HepG2 (cell line): Measurements from ENCODE around the gene TMEM225B. TPM values are rescaled to one million over a fixed set of nuclear protein-coding genes. Genes with fewer than 3 reads are reported as not detected.

Experiments used
- BRCA1 ChIP-seq: sonication (generic); formaldehyde crosslinking; IDR thresholded peaks from 2 replicates; pipeline ENCODE4 v1.4.0; 2020; ENCODE audit warnings: missing genetic modification reagents
- ESRRA ChIP-seq: sonication (generic); formaldehyde crosslinking; IDR thresholded peaks from 2 replicates; pipeline ENCODE4 v1.5.1; 2020; ENCODE audit warnings: mild to moderate bottlenecking, low read depth, missing genetic modification reagents
- ETV6 ChIP-seq: sonication (generic); formaldehyde crosslinking; conservative IDR thresholded peaks from 2 replicates; pipeline ENCODE4 v1.4.0; 2020; ENCODE audit warnings: missing genetic modification reagents
- FOXM1 ChIP-seq: sonication (generic); formaldehyde crosslinking; IDR thresholded peaks from 2 replicates; pipeline ENCODE4 v1.5.0; 2020; ENCODE audit warnings: missing genetic modification reagents
- HNF4A ChIP-seq: sonication (generic); formaldehyde crosslinking; IDR thresholded peaks from 2 replicates; pipeline ENCODE4 v1.4.0; 2020; ENCODE audit warnings: missing genetic modification reagents
- MTF1 ChIP-seq: sonication (generic); formaldehyde crosslinking; IDR thresholded peaks from 2 replicates; pipeline ENCODE4 v1.5.0; 2020; ENCODE audit warnings: missing genetic modification reagents
- PLRG1 ChIP-seq: fragments of 450-650 bp; conservative IDR thresholded peaks from 2 replicates; pipeline ENCODE4 v1.6.1; 2016
- POLR2A ChIP-seq, 2 experiments: IDR thresholded peaks; 2 replicates each; pipeline ENCODE4 v1.6.1; 2011; ENCODE audit warnings: low read depth in 2 of 2, low read length in 2 of 2, mild to moderate bottlenecking in 1 of 2, moderate library complexity in 1 of 2; ENCODE audit not compliant: insufficient read depth in 1 of 2
- RFX5 ChIP-seq: IDR thresholded peaks from 2 replicates; pipeline ENCODE4 v1.6.1; 2011; ENCODE audit warnings: low read depth, low read length, improper control_type of control experiment
- ZNF230 ChIP-seq: sonication (generic); formaldehyde crosslinking; IDR thresholded peaks from 2 replicates; pipeline ENCODE4 v1.4.0; 2020; ENCODE audit warnings: mild to moderate bottlenecking, missing genetic modification reagents
- ZNF788 ChIP-seq: sonication (generic); formaldehyde crosslinking; IDR thresholded peaks from 2 replicates; pipeline ENCODE4 v1.5.0; 2020; ENCODE audit warnings: mild to moderate bottlenecking, missing genetic modification reagents, borderline replicate concordance
- polyA plus RNA-seq, 8 experiments: library from polyadenylated mRNA; depleted of rRNA in 3 of 8; stranded (reverse) in 7 of 8; unstranded in 1 of 8; fragments of >200 nt; fragmentation: Illumina TruSeq in 4 of 8; extraction: Trizol in 4 of 8; gene quantifications; 2 replicates each; pipeline versions ENCODE4 v1.2.1 to v1.2.3, GENCODE V29; 2011 to 2016; ENCODE audit warnings: low read depth in 4 of 8, missing spikeins in 1 of 8, mixed read lengths in 1 of 8; ENCODE audit not compliant: insufficient read depth in 1 of 8
- total RNA-seq, 5 experiments: library from RNA; depleted of rRNA; stranded (reverse); fragments of >200 nt; fragmentation: Illumina TruSeq; extraction: Trizol; gene quantifications; 2 replicates each; pipeline ENCODE4 v1.2.3, GENCODE V29; 2016; ENCODE audit warnings: low read depth in 1 of 5
- TF ChIP-seq, protein P1 (sequence below): sonication (generic); formaldehyde crosslinking; IDR thresholded peaks from 2 replicates; pipeline ENCODE4 v1.5.0; 2020; ENCODE audit warnings: missing genetic modification reagents
- TF ChIP-seq, protein P2 (sequence below): sonication (generic); formaldehyde crosslinking; IDR thresholded peaks from 2 replicates; pipeline ENCODE4 v1.5.0; 2020; ENCODE audit warnings: mild to moderate bottlenecking, missing genetic modification reagents
- TF ChIP-seq, protein P3 (sequence below): IDR thresholded peaks from 2 replicates; pipeline ENCODE4 v1.4.0; 2020; ENCODE audit warnings: mild to moderate bottlenecking, missing genetic modification reagents
- TF ChIP-seq, protein P4 (sequence below): sonication (generic); formaldehyde crosslinking; IDR thresholded peaks from 2 replicates; pipeline ENCODE4 v1.8.1; 2023; ENCODE audit warnings: mild to moderate bottlenecking, missing genetic modification reagents
- TF ChIP-seq, protein P5 (sequence below): sonication (generic); formaldehyde crosslinking; IDR thresholded peaks from 2 replicates; pipeline ENCODE4 v1.4.0; 2020; ENCODE audit warnings: missing genetic modification reagents
- TF ChIP-seq, protein P6 (sequence below): sonication (generic); formaldehyde crosslinking; IDR thresholded peaks from 2 replicates; pipeline ENCODE4 v1.4.0; 2020; ENCODE audit warnings: missing genetic modification reagents

TMEM225B gene
- total and polyA plus RNA-seq, 2 of the 13 experiments (the other 11 are each of a cell fraction or from before 2014, with no cell fraction given), result 0.78 to 0.95 TPM

DNA sequence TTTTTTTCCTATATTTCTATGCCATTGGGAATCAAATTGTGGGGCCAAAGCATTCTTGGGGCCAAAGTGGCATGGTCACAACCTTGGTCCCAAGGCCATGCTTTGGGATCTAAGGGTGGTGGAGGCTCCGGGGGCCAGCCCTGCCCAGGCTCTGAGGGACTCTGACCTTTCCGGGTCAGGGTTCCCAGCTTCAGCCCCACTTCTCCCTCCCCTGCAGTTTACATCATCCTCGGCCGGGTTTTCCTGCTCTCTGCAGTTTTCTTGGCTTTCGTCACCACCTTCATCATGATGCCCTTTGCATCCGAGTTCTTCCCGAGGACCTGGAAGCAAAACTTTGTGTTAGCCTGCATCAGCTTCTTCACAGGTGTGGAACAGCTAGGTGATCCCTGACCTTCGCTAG, 8.5 kb downstream of the TMEM225B start (continued):
- TF ChIP-seq, protein P1, sequence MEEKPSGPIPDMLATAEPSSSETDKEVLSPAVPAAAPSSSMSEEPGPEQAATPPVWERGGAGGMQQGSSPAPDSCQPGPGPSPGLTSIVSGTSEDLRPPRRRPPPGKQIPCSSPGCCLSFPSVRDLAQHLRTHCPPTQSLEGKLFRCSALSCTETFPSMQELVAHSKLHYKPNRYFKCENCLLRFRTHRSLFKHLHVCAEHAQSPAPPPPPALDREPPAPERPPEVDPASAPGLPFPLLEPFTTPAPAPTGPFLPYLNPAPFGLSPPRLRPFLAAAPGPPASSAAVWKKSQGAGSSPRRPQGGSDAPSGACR (CRISPR knock-in tag), result no peak
- TF ChIP-seq, protein P2, sequence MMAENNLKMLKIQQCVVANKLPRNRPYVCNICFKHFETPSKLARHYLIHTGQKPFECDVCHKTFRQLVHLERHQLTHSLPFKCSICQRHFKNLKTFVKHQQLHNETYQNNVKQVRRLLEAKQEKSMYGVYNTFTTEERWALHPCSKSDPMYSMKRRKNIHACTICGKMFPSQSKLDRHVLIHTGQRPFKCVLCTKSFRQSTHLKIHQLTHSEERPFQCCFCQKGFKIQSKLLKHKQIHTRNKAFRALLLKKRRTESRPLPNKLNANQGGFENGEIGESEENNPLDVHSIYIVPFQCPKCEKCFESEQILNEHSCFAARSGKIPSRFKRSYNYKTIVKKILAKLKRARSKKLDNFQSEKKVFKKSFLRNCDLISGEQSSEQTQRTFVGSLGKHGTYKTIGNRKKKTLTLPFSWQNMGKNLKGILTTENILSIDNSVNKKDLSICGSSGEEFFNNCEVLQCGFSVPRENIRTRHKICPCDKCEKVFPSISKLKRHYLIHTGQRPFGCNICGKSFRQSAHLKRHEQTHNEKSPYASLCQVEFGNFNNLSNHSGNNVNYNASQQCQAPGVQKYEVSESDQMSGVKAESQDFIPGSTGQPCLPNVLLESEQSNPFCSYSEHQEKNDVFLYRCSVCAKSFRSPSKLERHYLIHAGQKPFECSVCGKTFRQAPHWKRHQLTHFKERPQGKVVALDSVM (CRISPR knock-in tag), result no peak
- TF ChIP-seq ESRRA (CRISPR knock-in tag), result no peak
- TF ChIP-seq, protein P3, sequence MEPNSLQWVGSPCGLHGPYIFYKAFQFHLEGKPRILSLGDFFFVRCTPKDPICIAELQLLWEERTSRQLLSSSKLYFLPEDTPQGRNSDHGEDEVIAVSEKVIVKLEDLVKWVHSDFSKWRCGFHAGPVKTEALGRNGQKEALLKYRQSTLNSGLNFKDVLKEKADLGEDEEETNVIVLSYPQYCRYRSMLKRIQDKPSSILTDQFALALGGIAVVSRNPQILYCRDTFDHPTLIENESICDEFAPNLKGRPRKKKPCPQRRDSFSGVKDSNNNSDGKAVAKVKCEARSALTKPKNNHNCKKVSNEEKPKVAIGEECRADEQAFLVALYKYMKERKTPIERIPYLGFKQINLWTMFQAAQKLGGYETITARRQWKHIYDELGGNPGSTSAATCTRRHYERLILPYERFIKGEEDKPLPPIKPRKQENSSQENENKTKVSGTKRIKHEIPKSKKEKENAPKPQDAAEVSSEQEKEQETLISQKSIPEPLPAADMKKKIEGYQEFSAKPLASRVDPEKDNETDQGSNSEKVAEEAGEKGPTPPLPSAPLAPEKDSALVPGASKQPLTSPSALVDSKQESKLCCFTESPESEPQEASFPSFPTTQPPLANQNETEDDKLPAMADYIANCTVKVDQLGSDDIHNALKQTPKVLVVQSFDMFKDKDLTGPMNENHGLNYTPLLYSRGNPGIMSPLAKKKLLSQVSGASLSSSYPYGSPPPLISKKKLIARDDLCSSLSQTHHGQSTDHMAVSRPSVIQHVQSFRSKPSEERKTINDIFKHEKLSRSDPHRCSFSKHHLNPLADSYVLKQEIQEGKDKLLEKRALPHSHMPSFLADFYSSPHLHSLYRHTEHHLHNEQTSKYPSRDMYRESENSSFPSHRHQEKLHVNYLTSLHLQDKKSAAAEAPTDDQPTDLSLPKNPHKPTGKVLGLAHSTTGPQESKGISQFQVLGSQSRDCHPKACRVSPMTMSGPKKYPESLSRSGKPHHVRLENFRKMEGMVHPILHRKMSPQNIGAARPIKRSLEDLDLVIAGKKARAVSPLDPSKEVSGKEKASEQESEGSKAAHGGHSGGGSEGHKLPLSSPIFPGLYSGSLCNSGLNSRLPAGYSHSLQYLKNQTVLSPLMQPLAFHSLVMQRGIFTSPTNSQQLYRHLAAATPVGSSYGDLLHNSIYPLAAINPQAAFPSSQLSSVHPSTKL, result peak; percentile 46
- TF ChIP-seq, protein P4, sequence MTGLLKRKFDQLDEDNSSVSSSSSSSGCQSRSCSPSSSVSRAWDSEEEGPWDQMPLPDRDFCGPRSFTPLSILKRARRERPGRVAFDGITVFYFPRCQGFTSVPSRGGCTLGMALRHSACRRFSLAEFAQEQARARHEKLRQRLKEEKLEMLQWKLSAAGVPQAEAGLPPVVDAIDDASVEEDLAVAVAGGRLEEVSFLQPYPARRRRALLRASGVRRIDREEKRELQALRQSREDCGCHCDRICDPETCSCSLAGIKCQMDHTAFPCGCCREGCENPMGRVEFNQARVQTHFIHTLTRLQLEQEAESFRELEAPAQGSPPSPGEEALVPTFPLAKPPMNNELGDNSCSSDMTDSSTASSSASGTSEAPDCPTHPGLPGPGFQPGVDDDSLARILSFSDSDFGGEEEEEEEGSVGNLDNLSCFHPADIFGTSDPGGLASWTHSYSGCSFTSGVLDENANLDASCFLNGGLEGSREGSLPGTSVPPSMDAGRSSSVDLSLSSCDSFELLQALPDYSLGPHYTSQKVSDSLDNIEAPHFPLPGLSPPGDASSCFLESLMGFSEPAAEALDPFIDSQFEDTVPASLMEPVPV (CRISPR knock-in tag), result no peak
- no peak for TF ChIP-seq MTF1 (CRISPR knock-in tag)
- no peak for TF ChIP-seq ZNF788 (CRISPR knock-in tag)
- TF ChIP-seq RFX5, result no peak
- no peak for TF ChIP-seq FOXM1 (CRISPR knock-in tag)
- TF ChIP-seq, protein P5, sequence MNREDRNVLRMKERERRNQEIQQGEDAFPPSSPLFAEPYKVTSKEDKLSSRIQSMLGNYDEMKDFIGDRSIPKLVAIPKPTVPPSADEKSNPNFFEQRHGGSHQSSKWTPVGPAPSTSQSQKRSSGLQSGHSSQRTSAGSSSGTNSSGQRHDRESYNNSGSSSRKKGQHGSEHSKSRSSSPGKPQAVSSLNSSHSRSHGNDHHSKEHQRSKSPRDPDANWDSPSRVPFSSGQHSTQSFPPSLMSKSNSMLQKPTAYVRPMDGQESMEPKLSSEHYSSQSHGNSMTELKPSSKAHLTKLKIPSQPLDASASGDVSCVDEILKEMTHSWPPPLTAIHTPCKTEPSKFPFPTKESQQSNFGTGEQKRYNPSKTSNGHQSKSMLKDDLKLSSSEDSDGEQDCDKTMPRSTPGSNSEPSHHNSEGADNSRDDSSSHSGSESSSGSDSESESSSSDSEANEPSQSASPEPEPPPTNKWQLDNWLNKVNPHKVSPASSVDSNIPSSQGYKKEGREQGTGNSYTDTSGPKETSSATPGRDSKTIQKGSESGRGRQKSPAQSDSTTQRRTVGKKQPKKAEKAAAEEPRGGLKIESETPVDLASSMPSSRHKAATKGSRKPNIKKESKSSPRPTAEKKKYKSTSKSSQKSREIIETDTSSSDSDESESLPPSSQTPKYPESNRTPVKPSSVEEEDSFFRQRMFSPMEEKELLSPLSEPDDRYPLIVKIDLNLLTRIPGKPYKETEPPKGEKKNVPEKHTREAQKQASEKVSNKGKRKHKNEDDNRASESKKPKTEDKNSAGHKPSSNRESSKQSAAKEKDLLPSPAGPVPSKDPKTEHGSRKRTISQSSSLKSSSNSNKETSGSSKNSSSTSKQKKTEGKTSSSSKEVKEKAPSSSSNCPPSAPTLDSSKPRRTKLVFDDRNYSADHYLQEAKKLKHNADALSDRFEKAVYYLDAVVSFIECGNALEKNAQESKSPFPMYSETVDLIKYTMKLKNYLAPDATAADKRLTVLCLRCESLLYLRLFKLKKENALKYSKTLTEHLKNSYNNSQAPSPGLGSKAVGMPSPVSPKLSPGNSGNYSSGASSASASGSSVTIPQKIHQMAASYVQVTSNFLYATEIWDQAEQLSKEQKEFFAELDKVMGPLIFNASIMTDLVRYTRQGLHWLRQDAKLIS, result no peak
- no peak for TF ChIP-seq POLR2A (IDR thresholded peaks at IDR 0.05; ENCODE audit: insufficient read depth in 1 of 2, low read depth in 2 of 2, low read length in 2 of 2)
- TF ChIP-seq PLRG1, result no peak
- TF ChIP-seq, protein P6, sequence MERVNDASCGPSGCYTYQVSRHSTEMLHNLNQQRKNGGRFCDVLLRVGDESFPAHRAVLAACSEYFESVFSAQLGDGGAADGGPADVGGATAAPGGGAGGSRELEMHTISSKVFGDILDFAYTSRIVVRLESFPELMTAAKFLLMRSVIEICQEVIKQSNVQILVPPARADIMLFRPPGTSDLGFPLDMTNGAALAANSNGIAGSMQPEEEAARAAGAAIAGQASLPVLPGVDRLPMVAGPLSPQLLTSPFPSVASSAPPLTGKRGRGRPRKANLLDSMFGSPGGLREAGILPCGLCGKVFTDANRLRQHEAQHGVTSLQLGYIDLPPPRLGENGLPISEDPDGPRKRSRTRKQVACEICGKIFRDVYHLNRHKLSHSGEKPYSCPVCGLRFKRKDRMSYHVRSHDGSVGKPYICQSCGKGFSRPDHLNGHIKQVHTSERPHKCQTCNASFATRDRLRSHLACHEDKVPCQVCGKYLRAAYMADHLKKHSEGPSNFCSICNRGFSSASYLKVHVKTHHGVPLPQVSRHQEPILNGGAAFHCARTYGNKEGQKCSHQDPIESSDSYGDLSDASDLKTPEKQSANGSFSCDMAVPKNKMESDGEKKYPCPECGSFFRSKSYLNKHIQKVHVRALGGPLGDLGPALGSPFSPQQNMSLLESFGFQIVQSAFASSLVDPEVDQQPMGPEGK (CRISPR knock-in tag), result peak; percentile 64; the same call in 1 of the 2 replicates
- peak; percentile 69 for TF ChIP-seq HNF4A
- TF ChIP-seq ZNF230 (CRISPR knock-in tag), result no peak
- no peak for TF ChIP-seq ETV6 (CRISPR knock-in tag)
- no peak for TF ChIP-seq BRCA1 (CRISPR knock-in tag)
